Activated CD8-positive, alpha-beta memory T cell treated with anti-CD3 and anti-CD28 coated beads for 48 hours (primary cell): ENCODE measurements around the gene IGF2BP3.
A peak's percentile ranks its signal among the peaks of the same experiment; 100 is the strongest.

Experiments used
- DNase-seq, 3 experiments: peaks; one replicate each; pipeline ENCODE4 v3.0.0-alpha.2; 2020; ENCODE audit warnings: low read depth in 2 of 3, low spot score in 2 of 3

Gene IGF2BP3

DNA sequence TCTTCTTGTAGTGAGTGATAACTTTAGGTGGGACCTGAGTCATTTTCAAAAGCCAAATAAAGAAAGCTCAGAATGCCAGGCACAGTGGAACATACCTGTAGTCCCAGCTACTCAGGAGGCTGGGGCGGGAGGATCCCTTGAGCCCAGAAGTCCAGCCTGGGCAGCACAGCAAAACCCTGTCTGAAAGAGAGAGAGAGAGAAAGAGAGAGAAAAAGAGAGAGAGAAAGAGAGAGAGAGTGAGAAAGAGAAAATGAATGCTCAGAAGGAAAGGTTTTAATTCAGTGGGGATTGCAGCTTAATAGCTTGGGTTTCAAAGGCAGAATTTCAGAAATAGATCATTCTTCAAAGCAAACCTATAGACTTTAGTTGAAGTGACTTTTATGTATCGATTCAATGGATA lies 198.0 kb downstream of the IGF2BP3 start:
- DNase-seq: no peak

DNA sequence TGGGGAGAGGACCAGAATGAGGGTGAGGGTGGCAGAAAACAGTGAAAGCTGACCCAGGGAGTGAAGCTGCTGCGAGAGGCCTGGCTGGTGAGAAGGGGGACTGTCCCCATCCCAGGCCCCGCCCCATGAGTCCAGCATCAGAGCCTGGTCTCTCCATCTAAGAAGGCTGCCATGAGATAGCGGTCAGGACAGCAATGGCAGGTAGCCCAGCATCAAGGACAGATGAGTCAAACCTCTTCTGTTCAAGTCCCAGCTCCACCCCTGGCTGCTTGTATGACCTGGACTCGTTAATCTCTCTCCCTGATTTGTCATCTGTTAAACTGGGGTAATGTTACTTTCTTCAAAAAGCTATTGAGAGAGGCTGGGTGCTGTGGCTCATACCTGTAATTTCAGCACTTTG lies 201.5 kb downstream of the IGF2BP3 start:
- DNase-seq: no peak

DNA sequence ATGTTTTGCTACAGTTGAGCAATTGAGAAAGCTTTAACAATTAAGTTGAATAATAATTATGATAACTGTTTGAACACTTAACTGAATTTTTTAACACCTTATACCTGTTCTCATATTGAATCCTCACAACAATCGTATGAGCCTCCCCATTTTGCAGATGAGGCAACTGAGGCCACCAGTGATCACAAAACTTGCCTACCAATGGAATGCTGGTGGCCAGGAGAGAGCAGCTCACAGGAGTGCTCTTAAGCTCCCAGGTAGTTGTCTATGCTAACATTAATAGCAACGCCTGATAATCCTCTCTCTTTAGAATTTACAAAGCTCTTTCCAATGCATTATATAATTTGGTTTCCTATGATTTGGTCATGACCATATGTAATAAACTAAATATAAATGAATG lies 202.1 kb downstream of the IGF2BP3 start:
- DNase-seq: no peak

DNA sequence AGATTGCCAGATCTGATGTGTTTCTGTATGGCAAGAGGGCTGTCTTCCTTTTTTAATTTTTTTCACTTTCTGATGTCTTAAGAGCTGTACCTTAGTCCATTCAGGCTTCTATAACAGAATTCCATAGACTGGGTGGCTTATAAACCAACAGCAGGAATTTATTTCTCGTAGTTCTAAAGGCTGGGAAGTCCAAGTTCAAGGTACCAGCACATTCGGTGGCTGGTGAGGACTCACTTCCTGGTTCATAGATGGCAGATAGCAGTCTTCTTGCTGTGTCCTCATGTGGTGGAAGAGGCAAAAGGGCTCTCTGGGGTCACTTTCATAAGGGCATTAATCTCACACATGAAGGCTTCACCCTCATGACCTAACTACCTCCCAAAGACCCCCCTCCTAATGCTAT lies 202.9 kb downstream of the IGF2BP3 start:
- no peak for DNase-seq

DNA sequence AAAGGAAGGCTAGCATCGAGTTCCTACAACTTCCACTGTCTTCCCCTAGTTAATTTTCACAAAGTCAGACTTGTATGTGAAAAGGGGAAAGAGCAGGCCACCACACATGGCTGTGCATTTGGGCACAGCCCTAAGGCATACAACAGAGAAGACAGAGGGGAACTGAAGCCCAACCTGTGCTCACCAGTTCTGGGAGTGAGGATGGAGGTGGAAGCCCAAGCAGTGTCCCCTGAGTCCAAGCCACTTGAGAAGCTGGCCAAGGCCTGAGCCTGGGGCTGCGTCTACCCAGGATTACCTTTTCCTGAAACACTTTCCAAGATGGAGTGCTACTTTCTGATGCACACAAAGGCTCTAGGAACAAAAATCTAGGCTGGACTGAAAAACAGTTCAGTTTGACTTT lies 203.4 kb downstream of the IGF2BP3 start:
- no peak for DNase-seq

DNA sequence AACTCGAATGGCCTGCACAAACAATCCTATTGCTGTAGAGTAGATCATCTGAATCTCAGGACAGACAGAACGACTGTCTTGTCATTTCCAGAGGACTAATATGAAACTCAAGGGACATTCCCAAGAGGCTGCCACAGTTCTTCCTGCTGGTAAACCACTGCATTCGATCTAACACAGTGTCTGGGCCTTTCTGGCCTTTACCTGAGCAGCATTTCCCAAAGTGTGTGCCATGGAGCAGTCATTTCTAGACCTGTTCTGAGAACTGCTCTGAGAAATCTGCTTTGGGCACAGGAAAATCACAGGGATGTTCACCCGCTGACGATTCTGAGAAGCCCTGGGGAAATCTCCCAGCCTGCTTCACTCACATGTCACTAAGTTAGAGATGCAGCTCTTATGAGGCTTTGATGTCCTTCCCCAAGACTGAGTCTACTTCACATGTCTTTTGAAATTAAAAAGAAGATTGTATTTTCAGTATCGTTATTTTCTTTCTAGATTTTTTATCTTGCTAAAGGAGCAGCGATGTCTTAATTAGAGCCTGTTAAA lies 205.3 kb downstream of the IGF2BP3 start:
- no peak for DNase-seq

DNA sequence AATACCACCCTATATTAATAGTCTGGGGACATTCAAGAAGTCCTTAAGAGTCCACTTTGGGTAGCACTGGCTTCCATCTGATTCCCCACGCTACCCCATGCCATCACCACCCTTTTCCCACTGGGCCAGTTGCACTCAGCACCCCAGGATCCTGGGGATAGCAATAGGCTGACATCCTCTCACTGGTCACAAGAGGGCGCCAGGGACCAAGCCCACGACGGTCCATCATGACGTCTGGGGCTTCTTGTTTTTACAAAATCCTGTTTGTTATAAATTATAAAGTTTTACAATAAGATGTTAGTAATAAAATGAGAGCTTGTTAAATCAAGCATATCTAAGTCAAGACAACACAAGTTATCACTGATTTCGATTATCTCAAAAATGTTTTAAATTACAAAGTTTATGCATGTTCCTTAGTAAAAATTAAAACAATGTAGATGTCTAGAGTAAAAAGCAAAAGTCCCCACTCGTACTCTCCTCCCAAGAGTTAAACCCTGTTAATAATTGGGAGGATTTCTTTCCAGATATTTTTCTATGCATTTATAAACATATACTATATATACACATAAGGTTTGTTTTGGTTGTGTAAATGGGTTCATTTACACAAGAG lies 208.3 kb downstream of the IGF2BP3 start:
- peak in 1 of 3 experiments; percentile 30 for DNase-seq

DNA sequence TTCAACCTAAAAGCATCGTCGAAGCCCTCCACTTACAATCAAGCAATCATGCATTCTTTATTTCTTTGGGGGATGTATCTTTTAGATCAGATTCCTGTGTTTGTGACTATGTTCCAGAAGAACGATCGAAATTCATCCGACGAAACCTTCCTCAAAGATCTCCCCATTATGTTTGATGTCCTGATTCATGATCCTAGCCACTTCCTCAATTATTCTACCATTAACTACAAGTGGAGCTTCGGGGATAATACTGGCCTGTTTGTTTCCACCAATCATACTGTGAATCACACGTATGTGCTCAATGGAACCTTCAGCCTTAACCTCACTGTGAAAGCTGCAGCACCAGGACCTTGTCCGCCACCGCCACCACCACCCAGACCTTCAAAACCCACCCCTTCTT lies 209.9 kb downstream of the IGF2BP3 start:
- no peak for DNase-seq
